ENCODE data around the gene CEP290. TPM values are rescaled to one million over a fixed set of nuclear protein-coding genes. Genes with fewer than 3 reads are reported as not detected.

Gene CEP290
- total RNA-seq, 1 experiment from 2014 or later = 12.8 TPM

- peaks cover 0 to 14% (median 9%) of the 10 kb centered on the region in 3 experiments; a peak in 5 of 7 replicates for H3K36me3 Mint-ChIP-seq (ENCODE audit: insufficient read depth in 1 of 3, low read depth in 3 of 3)
- no CpG with 5 or more reads among the region's 4 CpGs for WGBS (ENCODE audit: extremely low coverage, insufficient read length, low lambda C conversion rate)
- no peak for TF ChIP-seq CTCF (conservative IDR thresholded peaks at IDR 0.05)
These were observed 57.7 kb downstream of the CEP290 start for GRCh38 chr12:88084210-88084609.

More at GRCh38 chr12:88084210-88084609, 57.7 kb downstream of the CEP290 start:
- no peaks in the 10 kb centered on the region for H3K79me1 ChIP-seq (ENCODE audit: insufficient read depth, low read depth, low read length, poor library complexity, severe bottlenecking)
- no peak overlapping the region for H4K5ac ChIP-seq (ENCODE audit: insufficient read length, low read depth, low read length)
- H3K9ac ChIP-seq (ENCODE audit: extremely low read depth, insufficient read length, low read length) = no peak overlapping the region
- no peak overlapping the region for H2BK5ac ChIP-seq (ENCODE audit: insufficient read length, low read length)
- H3K79me2 ChIP-seq (ENCODE audit: insufficient read depth, low read length) = no peaks in the 10 kb centered on the region
- H3K27ac ChIP-seq (ENCODE audit: insufficient read length, low read depth, low read length) = no peak overlapping the region
- H3K4me2 ChIP-seq (ENCODE audit: insufficient read depth, insufficient read length, low read length) = no peak overlapping the region
- no peak overlapping the region for H3K4ac ChIP-seq (ENCODE audit: low read depth, low read length)
- no peaks in the 10 kb centered on the region for H4K20me1 ChIP-seq (ENCODE audit: control insufficient read depth, insufficient read depth, insufficient read length)
- no peak overlapping the region for H2BK20ac ChIP-seq (ENCODE audit: low read depth, low read length, poor library complexity, severe bottlenecking)
- no peak overlapping the region for H4K8ac ChIP-seq (replicated peaks; ENCODE audit: insufficient read length, low read depth, low read length)
- Mint-ChIP-seq H3K27ac (no peak overlapping the region), H3K4me3 (no peak overlapping the region), H3K9me3 (no peaks in the 10 kb centered on the region), H3K4me1 (no peaks in the 10 kb centered on the region), H3K27me3 (ENCODE audit: low read depth) (no peaks in the 10 kb centered on the region)
- no peak overlapping the region for H2BK120ac ChIP-seq (ENCODE audit: low read depth, low read length, poor library complexity, severe bottlenecking)
- no peak overlapping the region for H2AFZ ChIP-seq (ENCODE audit: low read length)
- H3K14ac ChIP-seq (ENCODE audit: insufficient read depth, low read length) = no peak overlapping the region
- no peaks in the 10 kb centered on the region for H3K23me2 ChIP-seq (ENCODE audit: insufficient read length, low read depth, low read length, poor library complexity, severe bottlenecking)
- H3T11ph ChIP-seq (ENCODE audit: low read length) = no peak overlapping the region
- H3K9me3 ChIP-seq (ENCODE audit: control insufficient read depth, low read depth, low read length) = no peaks in the 10 kb centered on the region
- H3K4me1 ChIP-seq (ENCODE audit: insufficient read depth, low read length) = no peaks in the 10 kb centered on the region
- H2BK15ac ChIP-seq (ENCODE audit: low read depth, low read length) = no peak overlapping the region
- no peaks in the 10 kb centered on the region for H3K27me3 ChIP-seq (ENCODE audit: insufficient read depth, low read length)
- H2AK5ac ChIP-seq (ENCODE audit: insufficient read length, low read length) = no peak overlapping the region
- H4K91ac ChIP-seq (ENCODE audit: insufficient read length, low read depth, low read length) = no peak overlapping the region
- no peak for DNase-seq
- H3K56ac ChIP-seq (ENCODE audit: insufficient read length, low read depth, low read length) = no peak overlapping the region
- no peak overlapping the region for H3K23ac ChIP-seq (ENCODE audit: insufficient read length, low read depth, low read length)
- H3K18ac ChIP-seq (ENCODE audit: insufficient read length, low read depth, low read length) = no peak overlapping the region
- no peak overlapping the region for H2BK12ac ChIP-seq (ENCODE audit: insufficient read length, low read depth, low read length)

All from H9 (cell line).